Stimulated activated CD8-positive, alpha-beta memory T cell treated with anti-CD3 and anti-CD28 coated beads, Interleukin-2, amount 100 ng/mL, for 1 hour (primary cell): ENCODE results near the gene BRSK1.

Experiments
- DNase-seq, 2 donors: peaks; one replicate each; pipeline ENCODE4 v3.0.0-alpha.2; 2020; ENCODE audit warnings: low read depth in 2 of 2

BRSK1 gene

GRCh38 chr19:55353356-55353802, 69.6 kb downstream of the BRSK1 start:
- no peak for DNase-seq

DNA sequence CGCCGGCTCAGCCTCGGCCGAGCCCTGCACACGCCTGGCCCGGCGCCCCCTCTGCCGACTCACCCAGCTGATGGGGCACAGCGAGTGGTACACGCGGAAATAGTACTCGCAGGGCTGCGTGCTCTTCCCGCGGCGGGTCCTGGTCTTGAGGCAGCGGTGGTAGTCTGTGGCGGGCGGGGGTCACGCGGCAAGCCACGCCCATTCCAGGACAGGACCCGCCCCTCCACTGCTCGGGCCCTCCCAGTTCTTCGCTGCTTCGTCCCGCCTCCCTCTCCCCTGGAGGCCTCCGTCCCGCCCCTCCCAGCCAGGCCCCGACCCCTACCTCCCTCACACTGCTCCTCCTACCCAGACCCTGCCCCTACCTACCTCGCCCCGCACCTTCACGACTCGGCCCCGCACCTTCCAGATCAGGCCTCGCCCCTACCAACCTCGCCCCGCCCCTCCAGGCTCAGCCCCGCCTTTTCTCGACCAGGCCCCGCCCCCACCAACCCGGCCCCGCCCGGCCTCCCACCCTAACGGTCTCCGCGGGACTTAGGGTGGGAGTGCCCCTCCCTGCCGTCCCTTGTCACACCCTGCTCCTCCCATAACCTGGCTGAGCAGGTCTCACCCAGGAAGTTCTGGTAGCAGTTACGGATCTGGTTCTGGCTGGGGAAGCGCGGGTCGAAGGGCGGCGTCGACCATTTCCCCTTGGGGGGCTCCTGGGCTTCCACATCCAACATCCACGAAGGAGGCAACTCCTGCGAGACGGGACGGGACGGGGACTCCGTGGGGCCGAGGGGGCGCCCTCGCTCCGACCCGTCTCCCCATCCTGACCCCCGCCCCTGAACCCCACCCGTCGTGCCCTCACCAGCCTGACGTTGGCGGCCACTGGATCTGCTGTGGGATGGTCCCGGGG, 70.3 kb downstream of the BRSK1 start:
- peak in 1 of 2 donors; percentile 39 for DNase-seq

GRCh38 chr19:55354698-55355212, 71.0 kb downstream of the BRSK1 start, which contains the start of gene COX6B2:
Gene COX6B2 (minus strand): TSS chr19:55354719. CDS start chr19:55354521, 198 bp downstream.
- no peak for DNase-seq

DNA sequence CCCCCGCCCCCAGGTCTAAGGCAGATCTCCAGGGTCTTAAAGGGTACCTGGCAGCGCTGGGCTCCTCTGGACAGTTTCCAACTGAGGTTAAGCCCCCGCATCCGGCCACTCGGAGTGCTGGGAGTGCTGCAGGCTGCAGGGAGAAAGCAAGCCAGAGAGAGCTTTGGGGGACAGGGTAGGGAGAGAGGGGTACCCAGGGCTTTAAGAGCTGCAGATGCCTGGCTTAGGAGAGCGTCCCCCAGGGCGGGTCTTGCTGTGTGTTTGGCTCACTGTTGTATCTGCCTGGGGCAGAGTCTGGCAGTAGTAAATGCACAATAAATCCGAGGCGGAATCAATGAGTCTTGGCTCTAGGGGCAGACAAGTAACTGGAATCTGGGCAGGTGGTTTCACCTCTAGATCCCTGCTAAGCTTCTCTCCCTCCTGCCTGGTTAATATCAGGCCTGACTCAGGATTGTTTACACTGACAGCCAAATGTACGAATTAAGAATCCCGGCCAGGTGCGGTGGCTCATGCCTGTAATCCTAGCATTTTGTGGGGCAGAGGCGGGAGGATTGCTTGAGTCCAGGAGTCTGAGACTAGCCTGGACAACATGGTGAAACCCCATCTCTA, 71.5 kb downstream of the BRSK1 start:
- no peak for DNase-seq

DNA sequence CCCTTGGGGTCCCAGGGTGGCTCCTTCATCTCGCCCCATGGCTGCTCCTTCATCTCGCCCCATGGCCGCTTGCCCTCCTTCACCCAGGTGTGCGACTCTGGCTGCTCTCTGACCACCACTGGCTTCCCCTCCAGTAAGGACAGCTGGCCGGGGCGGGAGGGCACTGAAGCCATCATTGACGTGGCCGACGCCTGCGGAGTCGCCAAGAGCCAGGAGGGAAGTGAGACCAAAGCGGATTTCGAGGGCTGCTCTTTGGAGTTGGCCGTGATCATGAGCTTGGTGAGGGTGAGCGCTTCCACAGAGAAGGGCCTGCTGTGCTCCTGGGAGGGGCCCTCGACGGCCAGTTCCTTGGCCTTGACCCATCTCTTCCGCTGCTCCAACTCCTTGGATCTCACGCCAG, 74.7 kb downstream of the BRSK1 start:
- DNase-seq: no peak

DNA sequence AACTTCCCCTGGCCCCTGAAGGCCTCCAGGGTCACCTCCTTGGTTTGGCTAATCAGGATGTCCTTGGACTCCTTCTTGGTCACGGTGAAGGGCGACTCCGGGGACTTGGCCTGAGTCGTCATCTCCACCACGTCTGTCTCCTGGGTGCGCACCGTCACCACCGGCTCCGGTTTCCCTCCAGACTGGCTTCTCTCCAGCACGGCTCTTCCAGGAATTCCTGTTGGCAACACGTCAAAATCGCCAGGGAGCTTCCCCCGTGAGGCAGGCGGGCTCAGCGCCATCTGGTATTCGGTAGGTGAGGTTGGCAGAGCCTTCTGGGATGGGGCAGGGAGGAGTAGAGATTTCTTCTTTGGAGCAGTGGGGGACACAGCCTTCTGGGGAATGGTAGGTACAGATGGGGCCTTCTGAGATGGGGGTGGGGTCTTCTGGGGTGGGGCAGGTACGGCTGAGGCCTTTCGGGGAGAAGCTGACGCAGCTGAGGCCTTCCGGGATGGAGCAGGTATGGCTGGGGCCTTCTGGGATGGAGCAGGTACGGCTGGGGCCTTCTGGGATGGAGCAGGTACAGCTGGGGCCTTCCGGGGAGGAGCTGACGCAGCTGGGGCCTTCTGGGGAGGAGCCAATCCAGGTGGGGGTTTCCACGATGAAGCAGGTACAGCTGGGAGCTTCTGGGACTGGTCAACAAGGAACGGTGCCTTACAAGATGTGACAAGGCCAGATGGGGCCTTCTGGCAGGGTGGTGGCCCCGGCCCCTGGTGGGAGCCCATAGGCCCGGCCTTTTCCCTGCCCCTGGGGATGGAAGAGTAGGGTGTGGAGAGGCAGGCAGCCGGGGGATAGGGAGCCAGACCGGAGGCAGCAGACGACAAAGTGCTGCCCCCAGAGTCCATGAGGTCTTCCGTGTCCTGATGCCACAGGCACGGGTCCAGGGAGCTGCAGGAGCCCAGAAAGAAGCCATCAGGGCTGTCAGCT, 75.4 kb downstream of the BRSK1 start:
- DNase-seq: no peak

- no peak for DNase-seq
These were observed 77.1 kb downstream of the BRSK1 start for GRCh38 chr19:55360902-55361301.
